LNCAP (cell line): ENCODE data around the gene DSP.

ENCODE experiments used
- TF ChIP-seq, protein P1 (sequence below): fragments of 450-650 bp; IDR thresholded peaks from 2 replicates; pipeline ENCODE4 v1.5.1; 2017; ENCODE audit warnings: mild to moderate bottlenecking

Gene DSP

DNA sequence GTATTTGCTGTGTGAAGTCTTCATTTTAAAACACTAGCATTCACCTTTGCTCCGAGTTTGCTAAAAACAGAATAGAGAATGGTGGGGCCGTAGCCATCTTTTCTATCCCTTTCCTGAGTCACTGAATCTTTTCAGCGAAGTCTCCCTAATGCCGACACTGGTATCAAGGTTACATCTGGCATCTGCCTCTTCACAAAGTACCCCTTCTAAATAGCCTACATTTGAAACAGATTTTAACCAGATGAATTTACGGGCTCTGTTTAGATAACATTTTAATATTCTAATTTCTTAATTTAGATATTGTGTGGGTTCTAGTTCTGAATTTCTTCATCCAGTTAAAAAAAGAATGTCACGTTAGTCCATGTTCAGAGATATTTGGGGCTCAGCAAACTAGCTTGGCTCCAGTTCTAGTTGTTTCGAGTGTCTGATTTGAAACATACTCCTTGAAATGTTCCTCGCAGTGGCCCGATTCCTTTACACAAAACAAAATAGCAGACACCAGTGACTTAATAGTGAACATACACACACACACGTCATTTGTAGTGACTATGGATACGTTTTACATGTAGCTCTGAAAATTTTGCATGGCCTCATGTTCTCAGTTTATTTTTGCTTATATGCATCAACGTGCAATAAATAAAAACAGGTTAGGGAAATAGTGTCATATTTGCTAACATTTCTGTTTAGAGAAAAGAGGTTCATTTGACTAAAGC, 15.1 kb downstream of the DSP start:
- TF ChIP-seq, protein P1, sequence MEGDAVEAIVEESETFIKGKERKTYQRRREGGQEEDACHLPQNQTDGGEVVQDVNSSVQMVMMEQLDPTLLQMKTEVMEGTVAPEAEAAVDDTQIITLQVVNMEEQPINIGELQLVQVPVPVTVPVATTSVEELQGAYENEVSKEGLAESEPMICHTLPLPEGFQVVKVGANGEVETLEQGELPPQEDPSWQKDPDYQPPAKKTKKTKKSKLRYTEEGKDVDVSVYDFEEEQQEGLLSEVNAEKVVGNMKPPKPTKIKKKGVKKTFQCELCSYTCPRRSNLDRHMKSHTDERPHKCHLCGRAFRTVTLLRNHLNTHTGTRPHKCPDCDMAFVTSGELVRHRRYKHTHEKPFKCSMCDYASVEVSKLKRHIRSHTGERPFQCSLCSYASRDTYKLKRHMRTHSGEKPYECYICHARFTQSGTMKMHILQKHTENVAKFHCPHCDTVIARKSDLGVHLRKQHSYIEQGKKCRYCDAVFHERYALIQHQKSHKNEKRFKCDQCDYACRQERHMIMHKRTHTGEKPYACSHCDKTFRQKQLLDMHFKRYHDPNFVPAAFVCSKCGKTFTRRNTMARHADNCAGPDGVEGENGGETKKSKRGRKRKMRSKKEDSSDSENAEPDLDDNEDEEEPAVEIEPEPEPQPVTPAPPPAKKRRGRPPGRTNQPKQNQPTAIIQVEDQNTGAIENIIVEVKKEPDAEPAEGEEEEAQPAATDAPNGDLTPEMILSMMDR = no peak

DNA sequence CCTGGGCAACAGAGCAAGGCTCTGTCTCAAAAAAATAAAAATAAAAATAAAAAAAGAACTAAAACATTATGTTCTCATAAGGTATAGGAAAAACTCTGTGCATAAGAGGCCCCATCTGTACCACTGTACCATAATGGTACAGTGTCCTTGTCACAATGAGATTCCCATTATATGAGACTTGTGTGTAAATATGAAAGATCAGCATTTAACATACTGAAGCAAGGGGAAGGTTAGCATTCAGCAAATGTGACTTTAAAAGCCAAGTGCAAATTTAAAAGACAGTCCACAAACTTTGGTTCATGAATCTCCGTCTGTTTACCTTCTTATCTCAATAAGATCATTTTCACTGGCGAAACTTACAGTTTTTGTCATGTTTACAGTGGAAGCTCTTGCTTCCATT, 16.2 kb downstream of the DSP start:
- TF ChIP-seq, protein P1 = no peak

GRCh38 chr6:7558781-7559180, 17.3 kb downstream of the DSP start:
- TF ChIP-seq, protein P1 = no peak

DNA sequence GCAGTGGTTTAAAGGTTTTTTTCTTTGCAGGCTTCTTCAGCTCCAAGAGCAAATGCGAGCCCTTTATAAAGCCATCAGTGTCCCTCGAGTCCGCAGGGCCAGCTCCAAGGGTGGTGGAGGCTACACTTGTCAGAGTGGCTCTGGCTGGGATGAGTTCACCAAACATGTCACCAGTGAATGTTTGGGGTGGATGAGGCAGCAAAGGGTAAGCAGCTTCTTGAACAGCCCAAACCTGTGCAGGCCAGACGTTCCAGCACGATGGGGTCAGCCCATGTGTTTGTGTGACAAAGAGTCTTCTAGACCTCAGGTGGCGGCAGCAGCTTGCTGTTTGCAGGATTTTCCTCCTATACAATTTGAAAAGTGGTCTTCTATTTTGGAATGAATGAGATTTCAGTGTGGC, 17.7 kb downstream of the DSP start:
- TF ChIP-seq, protein P1 = no peak

DNA sequence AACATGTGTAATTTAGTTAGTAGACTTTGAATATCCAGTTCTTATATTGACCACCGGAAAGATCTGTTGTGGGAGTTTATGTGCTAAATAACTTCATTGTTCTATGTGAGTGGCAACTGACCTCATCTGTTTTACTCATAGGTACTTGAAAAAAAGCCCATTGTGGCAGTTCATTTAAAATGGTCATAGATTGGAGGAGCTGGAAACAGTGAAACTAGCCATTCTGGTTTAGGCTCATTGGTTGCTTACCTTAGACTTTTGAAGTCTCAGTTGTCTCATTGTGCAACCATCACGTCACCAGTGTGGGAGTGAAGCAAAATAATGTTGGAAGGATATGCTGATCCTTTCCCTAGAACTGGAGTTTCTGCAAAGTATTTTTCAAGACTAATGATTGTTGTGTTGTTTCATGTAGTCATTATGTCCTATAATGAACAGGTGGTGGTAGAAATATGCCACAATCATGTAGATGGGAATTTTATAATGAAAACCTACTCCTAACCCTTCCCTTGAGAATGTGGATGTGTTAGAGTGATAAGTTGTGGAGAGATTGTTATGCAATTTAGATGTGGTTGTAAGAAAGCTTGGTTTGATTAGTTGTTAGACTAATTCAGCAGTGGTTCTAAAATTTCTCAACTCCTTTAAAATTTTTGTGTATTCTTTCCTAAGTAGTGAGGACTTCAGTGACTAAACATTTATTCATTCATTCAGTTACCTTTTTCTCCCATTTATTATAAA, 18.3 kb downstream of the DSP start:
- TF ChIP-seq, protein P1 = no peak

GRCh38 chr6:7561153-7561964, 19.9 kb downstream of the DSP start:
- TF ChIP-seq, protein P1 = no peak

- TF ChIP-seq, protein P1 = no peak
Measured at GRCh38 chr6:7562769-7563168, 21.3 kb downstream of the DSP start.
